Measurements from ENCODE around the gene SMG7.

SMG7 gene

DNA sequence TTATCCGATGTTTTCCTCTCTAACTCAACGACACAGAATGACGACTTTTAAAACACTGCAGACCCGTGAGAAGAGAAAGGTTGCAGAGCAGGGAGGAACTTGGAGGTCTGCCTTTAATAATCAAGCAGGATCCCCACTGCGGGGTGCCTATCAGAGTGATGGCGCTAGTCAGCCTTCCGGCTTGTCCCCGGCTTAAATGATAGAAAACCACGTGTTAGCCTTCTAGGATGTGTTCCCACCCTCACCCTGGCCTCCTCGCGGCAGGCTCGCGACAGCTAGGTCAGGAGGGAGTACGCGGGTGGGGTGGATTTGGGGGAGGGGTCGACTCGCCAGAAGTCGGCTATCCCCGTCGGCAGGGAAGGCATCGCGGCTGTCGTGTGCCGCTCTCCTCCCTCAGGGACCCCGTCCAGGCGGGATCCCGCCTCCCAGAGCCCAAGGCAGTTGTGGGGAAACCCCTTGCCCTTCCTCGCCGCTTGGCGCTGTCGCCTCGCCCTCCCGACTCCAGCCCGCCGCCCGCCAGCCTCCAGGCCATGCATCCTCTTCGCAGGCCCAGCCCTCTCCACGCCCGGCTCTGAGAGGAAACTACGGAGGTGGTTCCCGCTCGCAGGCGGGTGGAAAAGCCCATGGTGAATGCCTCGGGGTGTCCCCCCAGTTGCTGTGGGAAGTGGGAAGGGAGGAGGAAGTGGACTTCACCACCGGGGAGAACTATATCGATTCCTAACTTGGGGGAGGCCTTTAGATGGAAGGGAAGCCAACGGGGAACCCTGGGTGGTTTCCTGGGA, 1.1 kb upstream of the SMG7 start:
- Histone ChIP-seq H3K36me3 (ENCODE audit: control insufficient read depth, insufficient read depth, low read length) (no peaks in the 10 kb centered on the region), H3K4me3 (replicated peaks; ENCODE audit: low read depth, low read length) (peak overlapping the region; percentile 93), H3K27me3 (replicated peaks; ENCODE audit: control insufficient read depth, insufficient read depth, low read length) (no peaks in the 10 kb centered on the region)
- TF ChIP-seq CTCF (IDR thresholded peaks at IDR 0.05; ENCODE audit: insufficient read depth, low read length, poor library complexity, severe bottlenecking) = peak; percentile 32
- peak; percentile 86 for DNase-seq (ENCODE audit: extremely low read depth, insufficient read length)

GRCh38 chr1:183471743-183472487, 384 bp upstream of the SMG7 start:
- no peaks in the 10 kb centered on the region for H3K27me3 ChIP-seq (replicated peaks; ENCODE audit: control insufficient read depth, insufficient read depth, low read length)
- peak overlapping the region; percentile 93 for H3K4me3 ChIP-seq (replicated peaks; ENCODE audit: low read depth, low read length)
- TF ChIP-seq CTCF (IDR thresholded peaks at IDR 0.05; ENCODE audit: insufficient read depth, low read length, poor library complexity, severe bottlenecking) = no peak
- peak; percentile 97 for DNase-seq (ENCODE audit: extremely low read depth, insufficient read length)
- H3K36me3 ChIP-seq (ENCODE audit: control insufficient read depth, insufficient read depth, low read length) = no peaks in the 10 kb centered on the region

DNA sequence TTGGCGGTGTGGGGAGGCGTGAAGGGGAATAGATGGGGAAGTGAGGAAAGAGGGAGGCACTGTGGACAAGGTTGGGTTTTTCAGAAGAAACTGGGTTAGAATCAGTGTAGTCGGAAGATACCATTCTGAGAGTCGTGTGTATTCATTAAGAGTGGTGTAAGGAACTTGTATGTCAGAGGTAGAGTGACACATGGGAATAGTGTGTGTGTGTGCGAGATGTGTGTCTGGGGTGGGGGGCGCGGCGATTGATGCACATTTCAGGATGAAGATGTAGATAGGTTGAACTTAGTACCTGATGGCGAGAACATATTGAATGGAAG, 878 bp downstream of the SMG7 start:
- H3K27me3 ChIP-seq (replicated peaks; ENCODE audit: control insufficient read depth, insufficient read depth, low read length) = no peaks in the 10 kb centered on the region
- DNase-seq (ENCODE audit: extremely low read depth, insufficient read length) = no peak
- no peak for TF ChIP-seq CTCF (IDR thresholded peaks at IDR 0.05; ENCODE audit: insufficient read depth, low read length, poor library complexity, severe bottlenecking)
- H3K4me3 ChIP-seq (replicated peaks; ENCODE audit: low read depth, low read length) = peak overlapping the region; percentile 93
- no peaks in the 10 kb centered on the region for H3K36me3 ChIP-seq (ENCODE audit: control insufficient read depth, insufficient read depth, low read length)

DNA sequence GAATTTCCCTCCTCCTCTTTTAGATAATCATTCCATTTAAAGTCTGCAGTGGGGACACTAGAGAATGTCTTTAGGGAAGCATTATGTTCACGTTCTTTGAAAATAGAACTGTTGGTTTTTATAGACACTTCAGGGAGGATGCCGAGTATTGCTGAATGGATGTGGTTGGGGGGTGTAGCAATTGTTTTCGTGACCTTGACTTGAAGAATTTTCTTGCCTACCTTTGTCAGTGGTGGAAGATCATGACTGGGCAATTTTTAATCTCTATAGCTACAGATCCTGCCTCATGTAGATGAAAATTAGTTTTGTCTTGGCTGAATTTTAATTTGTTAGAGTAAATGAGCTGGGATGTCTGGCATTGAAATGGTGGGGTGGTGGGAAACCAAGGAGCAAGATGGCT, 3.8 kb downstream of the SMG7 start:
- H3K4me3 ChIP-seq (replicated peaks; ENCODE audit: low read depth, low read length) = no peak overlapping the region
- H3K27me3 ChIP-seq (replicated peaks; ENCODE audit: control insufficient read depth, insufficient read depth, low read length) = no peaks in the 10 kb centered on the region
- H3K36me3 ChIP-seq (ENCODE audit: control insufficient read depth, insufficient read depth, low read length) = no peaks in the 10 kb centered on the region
- DNase-seq (ENCODE audit: extremely low read depth, insufficient read length) = no peak
- no peak for TF ChIP-seq CTCF (IDR thresholded peaks at IDR 0.05; ENCODE audit: insufficient read depth, low read length, poor library complexity, severe bottlenecking)

DNA sequence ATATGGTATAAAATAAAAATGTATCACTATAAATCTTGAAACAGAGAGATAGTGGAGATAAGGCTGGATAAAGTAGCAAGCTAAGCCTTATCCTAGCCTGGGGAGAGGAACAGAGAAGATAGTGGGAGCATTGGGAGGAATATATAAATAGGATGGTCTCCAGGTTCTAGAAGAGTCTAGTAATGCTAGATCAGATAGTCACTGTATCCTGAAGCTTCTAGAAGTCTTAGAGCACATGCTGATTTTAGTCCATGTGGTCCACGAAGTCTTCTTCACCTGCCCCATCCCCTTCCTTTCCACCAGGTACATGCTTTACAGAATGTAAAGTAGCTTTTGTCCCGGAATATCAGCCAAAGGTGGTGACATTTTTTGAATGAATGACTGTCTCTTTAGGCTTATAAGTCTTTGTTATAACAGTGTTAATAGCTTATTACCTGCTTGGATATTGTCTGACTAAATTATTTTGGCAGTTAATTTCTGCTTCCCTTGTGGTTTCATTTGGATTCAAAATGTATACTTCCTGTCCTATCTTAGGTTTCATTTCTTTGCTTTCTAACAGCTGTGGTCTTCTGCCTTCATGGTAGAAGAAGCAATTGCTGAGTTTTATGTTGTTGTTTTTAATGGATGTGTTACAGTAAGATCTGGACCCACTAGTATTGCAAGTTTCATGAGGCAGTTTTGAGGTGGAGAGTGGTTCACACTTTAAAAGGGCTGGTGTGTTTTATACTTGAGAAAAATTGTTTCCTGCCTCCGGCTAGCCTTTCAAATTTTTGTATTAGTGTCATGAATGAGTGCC, 5.9 kb downstream of the SMG7 start:
- TF ChIP-seq CTCF (IDR thresholded peaks at IDR 0.05; ENCODE audit: insufficient read depth, low read length, poor library complexity, severe bottlenecking) = no peak
- Histone ChIP-seq H3K36me3 (ENCODE audit: control insufficient read depth, insufficient read depth, low read length) (no peaks in the 10 kb centered on the region), H3K27me3 (replicated peaks; ENCODE audit: control insufficient read depth, insufficient read depth, low read length) (no peaks in the 10 kb centered on the region), H3K4me3 (replicated peaks; ENCODE audit: low read depth, low read length) (peak overlapping the region; percentile 33)
- no peak for DNase-seq (ENCODE audit: extremely low read depth, insufficient read length)
